ENCODE measurements around the gene CFAP251.
A peak's percentile ranks its signal among the peaks of the same experiment; 100 is the strongest.

Gene CFAP251

DNA sequence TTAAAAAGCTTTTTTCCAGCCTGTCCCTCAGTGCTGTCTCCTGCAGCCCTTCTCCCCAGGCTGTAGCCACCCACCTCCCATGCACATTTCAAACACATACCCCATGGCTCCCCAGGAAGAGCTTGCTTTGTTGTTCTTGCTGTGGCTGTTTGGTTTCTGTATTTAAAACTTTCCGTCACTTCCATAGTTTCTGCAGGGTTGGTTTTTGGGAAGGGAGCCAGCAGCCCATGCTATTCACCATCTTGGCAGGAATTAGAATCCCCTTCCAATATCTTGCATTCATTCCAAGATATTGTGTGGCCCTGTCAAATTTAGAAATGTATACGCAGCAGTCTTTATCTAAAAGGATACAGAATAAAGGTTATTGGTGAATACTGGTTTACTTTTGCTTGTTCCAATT is 29.6 kb downstream of the CFAP251 start:
- no peak for DNase-seq

DNA sequence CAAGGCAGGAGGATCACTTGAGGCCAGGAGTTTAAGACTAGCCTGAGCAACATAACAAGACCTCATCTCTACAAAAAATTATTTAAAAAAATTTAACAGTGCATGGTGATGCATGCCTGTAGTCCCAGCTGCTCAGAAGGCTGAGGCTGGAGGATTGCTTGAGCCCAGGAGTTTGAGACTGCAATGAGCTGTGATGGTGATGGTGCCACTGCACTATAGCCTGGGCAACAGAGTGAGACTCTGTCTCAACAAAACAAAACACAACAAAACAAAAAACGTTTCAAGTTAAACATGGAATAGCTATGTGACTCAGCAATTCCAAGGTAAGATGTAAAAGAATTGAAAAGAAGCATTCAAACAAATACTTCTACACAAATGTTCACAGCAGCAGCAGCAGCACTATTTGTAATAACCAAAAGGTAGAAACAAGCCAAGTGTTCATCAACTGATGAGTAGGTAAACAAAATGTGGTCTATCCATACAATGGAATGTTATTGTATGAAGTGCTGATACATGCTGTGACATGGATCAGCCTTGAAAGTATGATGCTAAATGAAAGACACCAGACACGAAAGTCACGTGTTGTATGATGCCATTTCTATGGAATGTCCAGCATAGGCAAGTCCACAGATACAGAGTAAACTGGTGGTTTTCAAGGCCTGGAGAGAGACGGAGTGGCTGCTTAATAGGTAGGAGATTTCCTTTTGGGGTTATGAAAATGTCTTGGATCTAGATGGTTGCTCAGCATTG is 31.4 kb downstream of the CFAP251 start:
- no peak for DNase-seq

DNA sequence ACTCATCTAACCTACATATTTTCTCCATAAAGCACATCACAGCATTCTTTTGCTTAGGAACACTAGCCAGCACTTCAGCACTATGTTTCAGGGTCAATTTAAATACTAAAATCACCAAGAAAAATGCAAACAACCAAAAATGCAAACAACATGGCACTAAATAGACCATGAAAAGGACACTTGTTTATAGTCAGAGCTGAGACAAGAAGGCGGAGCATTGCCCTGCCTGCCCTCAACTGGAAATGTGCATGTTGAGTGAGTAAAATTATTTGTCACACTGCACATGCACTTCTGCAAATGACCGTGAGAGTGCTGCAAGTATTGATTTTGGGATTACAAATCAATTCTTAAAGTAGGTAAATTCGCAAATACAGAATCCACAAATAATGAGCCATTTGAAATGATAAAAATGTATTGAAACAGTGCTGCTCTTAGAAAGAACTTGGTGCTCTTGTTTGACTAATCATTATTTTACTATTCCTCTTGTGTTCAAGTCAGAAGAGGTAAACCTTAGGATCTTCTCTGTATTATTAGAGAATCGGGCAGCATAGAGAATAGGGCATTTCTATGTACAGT is 34.8 kb downstream of the CFAP251 start:
- DNase-seq: no peak

DNA sequence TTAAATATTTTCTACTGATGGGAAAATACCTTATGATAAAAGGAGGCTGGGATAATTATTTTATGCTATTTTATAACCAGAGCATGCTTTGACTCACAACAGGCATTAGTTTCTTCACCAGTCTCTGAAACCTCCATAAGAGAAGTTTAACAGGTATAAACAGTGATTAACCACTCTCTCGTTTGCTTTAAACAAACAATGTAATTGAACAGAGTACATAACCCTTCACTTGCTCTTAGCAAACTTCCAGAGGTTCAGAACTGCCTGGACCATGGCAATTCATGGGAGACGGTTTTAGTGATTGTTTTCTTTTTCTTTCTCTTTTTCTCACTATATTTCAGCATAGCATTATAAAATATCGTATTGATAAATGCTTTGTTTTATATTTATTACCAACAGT is 35.3 kb downstream of the CFAP251 start:
- no peak for DNase-seq

DNA sequence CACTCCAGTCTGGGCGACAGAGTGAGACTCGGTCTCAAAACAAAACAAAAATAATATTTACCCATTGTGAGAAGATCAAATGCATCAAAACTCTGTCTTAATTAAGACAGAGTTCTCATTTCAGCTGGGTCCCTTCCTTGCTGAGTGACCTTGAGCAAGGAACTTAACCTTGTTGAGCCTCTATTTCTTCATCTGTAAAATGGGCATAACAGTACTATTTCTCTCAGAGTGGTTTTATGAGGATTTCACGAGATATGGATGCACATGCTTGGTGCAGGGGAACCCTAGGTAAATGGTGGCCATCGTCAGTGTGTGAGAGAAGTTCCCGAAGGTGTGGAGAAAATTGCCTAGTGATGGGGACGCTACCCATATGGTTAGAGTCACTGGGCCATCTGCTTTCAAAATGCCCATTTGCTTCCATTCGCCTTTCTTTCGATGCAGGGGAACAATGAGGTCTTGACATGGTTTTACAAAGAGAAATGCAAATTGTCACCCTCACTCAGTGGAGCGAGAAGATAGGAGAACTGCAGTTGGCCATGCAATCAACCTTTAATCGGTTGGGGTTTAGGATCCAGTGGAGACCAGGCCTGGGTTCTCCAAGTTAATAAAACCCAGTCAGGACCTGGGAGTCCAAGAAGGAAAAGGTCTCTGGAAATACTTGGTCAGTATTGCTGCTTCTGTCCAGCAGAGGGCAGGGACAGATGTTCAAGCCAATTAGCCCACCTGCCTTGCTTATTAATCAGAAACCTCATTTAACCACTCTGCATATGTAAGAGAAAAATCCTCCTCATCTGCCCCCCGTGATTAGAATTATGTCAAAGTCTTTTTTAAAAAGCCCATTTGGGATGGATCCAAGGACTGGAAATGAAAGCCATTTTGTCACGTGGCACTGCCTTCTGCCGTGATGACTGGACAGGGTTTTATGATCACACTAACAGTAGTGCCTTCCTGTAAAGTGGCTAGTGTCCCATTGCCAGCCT is 37.2 kb downstream of the CFAP251 start:
- peak; percentile 43 for DNase-seq

DNA sequence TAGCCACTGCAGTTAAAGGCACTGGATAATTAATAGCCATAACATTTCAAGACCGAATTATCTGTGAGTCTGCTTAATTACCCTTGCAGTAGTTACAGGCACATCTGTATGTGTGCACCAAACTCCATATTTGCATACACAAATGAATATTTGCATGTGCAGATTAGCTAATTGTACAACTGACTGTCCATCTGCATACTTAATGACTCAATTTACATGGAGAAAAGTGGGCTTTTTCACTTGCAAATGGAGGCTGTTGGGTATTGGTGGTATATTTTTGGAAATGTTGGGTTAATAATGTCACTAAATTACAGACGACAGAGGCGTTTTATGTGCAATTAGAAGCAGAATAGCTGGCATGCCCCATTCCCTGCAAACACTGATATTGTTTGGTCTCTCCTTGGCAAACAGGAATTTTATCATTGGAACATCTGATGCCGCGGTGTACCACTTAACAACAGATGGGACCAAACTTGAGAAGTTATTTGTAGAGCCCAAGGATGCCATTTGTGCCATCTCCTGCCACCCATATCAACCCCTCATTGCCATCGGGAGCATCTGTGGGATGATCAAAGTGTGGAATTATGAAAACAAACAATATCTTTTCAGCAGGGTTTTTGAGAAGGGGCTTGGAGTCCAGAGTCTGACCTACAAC is 39.6 kb downstream of the CFAP251 start:
- no peak for DNase-seq

DNA sequence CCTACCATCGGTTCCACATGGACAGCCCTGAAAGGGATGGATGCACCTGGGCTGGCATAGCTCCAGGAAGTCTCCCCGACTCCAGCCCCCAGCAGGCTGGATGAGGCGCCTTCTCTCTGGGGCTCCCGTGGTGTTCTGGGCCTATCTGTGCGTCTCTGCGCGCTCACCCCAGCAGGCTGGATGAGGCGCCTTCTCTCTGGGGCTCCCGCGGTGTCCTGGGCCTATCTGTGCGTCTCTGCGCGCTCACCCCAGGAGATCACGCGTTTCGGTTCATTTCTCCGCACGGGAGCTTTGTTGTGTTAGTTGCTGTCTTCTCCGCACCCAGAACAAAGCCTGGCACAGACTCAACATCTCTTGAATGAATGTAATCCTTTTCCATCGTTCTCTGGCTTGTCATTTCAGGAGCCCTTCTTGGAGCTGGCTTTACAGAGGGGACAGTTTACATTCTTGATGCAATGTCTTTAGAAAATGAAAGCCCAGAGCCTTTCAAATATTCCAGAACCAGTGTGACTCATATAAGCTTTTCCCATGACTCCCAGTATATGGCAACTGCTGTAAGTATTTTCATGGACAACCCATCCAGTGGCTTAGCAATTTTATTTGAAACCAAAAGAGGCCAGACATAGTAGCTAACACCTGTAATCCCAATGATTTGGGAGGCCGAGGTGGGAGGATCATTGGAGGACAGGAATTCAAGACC is 40.3 kb downstream of the CFAP251 start:
- DNase-seq: no peak

DNA sequence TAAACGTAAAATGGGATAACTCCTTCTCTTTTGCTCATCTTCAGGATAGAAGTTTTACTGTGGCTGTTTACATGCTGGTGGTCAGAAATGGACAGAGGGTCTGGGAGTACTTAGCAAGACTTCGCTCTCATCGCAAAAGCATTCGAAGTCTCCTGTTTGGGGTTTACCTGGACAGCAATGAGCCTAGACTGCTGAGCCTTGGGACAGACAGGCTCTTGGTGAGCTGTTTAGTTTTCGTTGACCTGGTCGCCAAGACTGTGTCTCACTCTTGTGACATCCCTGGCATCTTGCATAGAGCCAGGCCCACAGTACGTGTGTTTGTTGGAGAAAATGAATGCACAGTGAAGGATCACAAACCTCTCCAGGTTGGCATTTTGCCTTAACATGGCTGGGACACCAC is 42.1 kb downstream of the CFAP251 start:
- DNase-seq: no peak

DNA sequence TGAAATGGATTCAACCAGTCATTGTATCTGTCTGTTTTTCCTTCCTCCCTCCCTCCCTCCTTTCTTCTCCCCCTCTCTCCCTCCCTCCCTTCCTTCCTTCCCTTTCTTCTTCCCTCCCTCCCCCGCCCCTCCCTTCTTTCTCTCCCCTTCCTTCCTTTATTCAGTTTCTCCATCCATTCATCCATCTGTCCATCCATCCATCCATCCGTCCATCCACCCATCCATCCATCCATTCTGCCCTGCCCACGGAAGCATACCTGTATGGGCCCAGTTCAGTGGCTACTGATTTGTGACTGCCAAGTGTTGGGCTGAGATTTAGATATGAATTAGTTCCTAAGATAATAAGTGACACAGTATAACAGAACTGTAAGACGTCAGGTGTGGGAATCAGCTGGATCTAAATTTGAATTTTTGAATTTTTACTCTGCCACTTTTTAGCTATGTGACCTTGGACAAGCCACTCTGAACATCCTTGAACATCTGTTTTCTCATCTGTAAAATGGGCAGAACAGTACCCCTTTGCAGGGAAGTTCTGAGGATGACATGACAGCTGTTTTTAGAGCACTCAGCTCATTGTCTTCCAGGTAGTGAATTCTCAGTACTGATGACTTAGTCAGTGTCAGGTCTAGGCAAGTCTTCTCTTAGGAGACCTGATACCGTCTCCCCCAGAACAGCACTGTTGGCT is 42.9 kb downstream of the CFAP251 start:
- no peak for DNase-seq

DNA sequence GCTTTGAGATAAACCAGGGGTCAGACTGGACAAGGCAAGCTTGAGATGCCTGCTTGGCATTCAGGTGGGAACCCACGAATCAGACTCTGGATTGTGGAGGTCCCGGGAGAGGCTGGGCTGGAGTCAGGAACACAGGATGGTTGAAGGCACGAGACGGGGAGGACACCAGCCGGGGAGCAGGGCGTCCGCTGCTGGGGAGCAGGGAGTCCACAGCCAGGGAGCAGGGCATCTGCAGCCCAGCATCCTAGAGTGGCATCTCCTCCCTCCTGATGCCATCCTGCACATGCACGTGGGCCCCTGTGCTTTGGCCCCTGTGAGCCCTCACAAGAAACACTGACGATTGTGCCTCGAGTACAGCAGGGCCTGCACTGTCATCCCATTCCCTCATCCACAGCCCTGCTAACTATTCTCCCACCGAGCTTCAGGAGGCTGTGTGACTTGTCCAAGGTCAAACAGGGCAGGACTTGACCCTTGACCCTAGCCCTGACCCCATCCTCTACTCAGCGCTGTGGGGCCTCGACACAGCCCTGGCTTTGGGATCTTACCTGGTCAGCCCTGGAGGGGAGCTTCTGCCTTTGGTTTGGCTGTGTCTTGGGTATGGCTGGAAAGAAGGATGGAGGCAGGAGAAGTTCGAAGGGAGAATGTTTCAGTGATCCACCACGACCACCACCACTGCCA is 45.1 kb downstream of the CFAP251 start:
- no peak for DNase-seq

DNA sequence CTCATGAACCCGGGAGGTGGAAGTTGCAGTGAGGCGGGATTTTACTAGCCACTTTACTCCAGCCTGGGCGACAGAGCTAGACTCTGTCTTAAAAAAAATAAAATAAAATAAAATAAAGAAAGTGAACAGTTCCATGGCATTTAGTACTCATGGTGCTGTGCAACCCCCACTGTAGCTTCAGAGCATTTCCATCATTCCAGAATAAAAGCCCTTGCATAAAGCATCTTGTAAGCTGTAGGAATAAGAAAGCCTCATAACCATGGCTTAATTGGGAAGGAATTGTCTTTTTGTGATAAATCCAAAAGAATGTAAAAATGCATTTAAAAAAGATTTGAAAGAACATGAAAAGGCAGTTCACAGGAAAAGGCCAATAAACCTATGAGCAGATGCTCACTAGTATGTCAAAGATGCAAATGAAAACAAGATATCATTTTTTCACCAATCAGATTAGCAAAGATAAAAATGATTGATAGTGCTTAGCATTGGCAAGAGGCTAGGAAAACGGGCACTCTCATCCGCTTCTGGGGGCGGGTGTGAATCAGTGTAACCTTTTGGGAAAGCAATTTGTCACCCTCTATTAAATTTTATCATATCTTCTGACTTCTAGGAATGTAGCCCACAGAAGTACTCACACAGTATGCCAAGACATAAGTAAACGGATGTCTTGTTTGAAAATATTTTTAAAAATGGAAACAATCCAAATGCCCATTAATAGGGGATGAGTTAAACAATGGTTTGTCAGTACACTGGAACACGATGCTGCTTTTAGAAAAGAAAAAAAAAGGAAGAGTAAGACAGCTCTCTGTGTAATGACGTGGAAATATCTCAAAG is 46.6 kb downstream of the CFAP251 start:
- no peak for DNase-seq

DNA sequence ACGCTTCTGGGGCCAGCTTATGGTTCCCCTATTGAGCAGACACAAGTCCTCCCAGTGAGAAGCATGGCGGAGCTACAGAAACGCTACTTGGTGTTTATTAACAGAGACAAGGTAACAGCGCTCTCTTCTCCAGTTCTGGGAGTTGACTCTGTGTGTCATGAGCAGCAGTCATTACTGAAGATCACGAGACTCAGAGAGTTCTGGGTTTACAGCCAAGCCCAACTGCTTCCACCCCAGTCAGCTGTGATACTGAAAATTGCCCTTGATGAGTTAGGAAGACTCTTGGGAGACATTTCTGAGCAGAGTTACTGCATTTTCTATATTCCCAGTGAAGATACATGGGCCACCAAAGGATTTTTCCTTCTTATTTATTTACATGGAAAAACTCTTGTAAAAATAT is 48.6 kb downstream of the CFAP251 start:
- DNase-seq: no peak

DNA sequence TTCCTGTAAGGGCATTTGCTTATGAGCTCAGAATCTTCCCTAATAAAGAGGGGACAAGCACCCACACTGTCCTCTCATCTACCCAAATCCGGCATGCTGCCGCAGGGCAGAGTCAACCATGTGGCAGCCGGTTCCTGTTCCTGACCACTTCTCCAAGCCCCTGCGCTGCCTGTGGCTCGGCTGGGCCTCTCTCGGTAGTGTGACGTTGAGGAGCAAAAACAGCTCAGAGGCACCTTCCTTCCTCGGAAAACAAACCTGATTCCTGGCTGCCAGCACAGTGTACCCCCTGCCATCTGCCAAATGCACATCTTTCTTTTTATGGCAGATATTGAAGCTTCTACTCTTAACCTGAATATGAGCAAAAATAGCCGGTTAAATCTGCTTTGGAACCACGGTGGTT is 50.5 kb downstream of the CFAP251 start:
- DNase-seq: no peak

DNA sequence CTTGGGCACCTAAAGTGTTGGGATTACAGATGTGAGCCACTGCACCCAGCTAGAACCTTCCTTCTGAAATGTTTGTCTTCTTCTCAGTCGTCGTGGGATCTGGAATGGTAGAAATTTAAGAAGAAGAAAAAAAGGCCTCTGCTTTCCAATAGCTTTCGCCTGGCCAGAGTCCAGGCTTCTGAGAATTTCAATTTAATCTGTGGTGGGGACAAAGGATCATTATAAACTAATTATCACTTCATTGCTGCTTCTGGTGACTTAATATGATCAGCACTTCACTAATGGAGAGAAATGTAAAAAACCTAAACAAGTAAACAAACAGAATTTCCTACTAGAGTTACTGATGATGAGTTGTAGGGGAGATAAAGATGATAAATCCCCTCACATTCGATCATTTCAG is 51.3 kb downstream of the CFAP251 start:
- no peak for DNase-seq

DNA sequence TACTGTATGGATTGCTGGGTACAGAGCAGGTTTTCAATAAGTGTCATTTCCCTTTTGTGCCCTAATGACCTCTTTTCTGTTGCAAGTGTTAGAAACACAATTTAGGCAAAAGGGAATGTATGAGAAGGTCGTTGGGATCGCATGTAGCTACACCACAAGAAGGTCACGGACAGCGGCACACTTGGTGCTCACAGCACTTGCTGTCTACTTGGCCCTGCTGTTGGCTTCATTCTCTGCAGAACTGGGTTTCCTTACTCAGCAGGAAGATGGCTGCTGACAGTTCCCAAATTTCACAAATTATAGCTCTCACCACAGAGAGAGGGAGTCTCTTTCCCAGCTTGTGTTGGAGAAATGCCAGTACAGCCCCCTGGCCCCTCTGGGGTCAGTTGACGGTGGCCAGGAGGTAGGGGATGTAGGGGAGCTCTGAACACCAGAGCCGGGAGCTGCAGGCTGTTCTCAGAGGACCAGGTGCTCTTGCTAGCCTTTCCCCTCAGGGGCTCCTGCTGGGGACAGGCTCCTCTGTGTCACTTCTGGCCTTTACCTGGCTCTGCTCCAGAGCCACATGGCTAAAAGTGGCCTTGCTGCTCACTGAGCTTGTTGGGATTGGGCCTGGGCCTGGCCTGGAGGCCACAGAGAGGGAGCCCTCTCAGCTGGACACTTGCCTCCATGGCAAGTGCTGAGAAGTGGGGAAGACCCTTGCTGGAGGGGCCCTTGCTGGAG is 52.3 kb downstream of the CFAP251 start:
- DNase-seq: no peak

DNA sequence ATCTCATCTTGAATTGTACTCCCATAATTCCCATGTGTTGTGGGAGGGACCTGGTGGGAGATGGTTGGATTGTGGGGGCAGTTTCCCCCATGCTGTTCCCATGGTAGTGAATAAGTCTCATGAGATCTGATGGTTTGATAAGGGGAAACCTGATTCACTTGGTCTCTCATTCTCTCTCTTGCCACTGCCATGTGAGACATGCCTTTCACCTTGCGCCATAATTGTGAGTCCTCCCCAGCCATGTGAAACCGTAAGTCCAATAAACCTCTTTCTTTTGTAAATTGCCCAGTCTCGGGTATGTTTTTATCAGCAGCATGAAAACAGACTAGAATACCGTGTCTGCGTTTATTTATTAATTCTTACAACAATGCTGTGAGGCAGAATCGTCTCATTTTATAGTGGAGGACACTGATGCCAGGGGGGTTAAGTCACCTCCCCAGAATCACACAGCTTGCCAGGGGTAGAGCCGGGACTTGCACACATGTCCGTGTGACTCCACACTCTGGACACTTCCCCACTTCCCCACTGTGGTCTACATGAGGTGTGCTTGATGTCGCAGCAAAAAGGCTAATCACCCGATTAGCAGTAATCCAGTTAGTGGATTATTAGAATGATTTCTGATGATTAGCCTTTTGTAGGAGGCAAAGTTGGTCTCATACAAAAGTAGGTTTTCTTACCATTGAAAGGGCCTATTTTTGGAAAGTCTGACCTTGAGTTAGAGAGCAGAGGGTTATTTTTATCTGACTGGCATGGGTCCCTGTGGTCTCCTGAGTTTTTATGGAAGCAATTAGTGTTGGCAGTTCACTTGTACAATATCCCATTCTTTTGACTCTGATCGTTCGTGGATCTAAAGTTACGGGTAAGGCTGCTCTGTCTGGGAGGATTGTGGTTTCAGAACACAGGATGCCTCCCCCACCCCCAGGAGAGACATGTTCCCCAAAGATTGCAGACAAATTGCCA is 55.9 kb downstream of the CFAP251 start:
- no peak for DNase-seq

DNA sequence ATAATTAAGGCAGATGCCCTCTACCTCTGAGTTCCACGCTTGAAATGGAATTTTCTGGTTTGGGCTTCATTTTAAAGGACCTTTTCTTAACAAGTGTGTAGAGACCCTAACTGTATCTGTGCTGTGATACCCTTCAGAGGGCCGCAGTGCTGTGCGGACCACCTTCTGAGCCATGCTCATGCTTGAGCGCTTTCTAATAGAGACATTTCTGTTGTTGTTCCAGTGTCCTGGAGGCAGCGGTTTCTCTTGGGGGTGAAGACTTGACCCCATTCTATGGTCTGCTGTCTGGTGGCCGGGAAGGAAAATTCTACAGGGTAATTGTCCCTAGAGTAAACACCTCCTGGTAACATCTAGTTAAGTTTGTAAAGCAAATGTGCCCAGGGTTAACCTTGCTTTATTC is 56.6 kb downstream of the CFAP251 start:
- no peak for DNase-seq

DNA sequence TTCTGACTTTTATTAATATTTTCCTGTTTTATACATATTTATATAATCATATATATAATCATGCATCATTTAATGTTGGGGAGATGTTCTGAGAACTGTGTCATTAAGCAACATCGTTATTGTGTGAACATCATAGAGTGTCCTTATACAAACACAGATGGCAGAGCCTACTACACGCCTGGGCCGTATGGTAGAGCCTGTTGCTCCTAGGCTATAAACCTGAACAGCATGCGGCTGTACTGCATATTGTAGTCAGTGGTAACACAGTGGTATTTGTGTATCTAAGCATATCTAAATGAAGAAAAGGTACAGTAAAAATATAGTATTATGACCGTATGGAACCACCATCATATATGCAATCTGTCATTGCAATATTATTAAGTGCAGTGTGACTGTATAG is 58.6 kb downstream of the CFAP251 start:
- no peak for DNase-seq
